Measurements from ENCODE around the gene HCN3. TPM values are rescaled to one million over a fixed set of nuclear protein-coding genes. Genes with fewer than 3 reads are reported as not detected.
A peak's percentile ranks its signal among the peaks of the same experiment; 100 is the strongest.

HCN3 gene
- total RNA-seq, 1 experiment from 2014 or later: 7.3 TPM

DNA sequence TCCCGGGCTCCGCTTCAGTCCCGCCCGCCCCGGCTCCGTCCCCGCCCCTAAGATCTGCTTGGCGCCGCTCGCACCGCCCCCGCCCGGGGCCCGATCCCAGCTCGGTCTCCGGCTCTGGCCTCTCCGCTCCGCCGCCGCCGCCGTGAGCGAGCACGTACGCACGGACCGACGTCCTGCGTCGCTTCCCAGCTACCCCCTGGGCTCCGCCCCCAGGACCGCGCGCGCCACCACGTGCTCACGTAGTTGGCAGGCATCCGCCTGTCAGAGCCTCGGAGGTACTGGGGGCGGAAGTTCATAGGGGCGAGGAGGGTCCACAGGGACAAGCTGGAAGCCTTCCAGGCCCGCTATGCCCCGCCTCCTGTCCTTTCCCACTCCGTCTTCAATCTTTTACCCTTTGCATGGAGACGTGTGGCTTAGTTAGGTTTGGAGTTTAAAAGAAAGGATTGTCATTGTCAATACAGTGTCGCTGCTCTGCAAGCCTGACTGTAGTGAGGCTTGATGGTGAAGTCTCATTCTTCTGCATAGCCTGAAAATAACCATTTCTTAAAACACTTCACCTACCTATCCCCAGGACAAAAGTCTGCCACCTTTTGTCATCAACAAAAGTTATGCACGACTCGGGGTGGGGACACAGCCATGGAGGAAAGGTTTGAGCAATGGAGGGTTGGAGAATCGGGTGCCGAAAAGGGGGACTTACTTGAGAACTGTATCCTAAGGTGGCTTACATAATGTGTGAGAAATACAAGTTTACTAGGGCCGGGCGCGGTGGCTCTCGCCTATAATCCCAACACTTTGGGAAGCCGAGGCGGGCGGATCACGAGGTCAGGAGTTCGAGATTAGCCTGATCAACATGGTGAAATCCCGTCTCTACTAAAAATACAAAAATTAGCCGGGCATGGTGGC is 3.7 kb upstream of the HCN3 start, which contains the start of gene CLK2 (continued):
- TF ChIP-seq, protein P1, sequence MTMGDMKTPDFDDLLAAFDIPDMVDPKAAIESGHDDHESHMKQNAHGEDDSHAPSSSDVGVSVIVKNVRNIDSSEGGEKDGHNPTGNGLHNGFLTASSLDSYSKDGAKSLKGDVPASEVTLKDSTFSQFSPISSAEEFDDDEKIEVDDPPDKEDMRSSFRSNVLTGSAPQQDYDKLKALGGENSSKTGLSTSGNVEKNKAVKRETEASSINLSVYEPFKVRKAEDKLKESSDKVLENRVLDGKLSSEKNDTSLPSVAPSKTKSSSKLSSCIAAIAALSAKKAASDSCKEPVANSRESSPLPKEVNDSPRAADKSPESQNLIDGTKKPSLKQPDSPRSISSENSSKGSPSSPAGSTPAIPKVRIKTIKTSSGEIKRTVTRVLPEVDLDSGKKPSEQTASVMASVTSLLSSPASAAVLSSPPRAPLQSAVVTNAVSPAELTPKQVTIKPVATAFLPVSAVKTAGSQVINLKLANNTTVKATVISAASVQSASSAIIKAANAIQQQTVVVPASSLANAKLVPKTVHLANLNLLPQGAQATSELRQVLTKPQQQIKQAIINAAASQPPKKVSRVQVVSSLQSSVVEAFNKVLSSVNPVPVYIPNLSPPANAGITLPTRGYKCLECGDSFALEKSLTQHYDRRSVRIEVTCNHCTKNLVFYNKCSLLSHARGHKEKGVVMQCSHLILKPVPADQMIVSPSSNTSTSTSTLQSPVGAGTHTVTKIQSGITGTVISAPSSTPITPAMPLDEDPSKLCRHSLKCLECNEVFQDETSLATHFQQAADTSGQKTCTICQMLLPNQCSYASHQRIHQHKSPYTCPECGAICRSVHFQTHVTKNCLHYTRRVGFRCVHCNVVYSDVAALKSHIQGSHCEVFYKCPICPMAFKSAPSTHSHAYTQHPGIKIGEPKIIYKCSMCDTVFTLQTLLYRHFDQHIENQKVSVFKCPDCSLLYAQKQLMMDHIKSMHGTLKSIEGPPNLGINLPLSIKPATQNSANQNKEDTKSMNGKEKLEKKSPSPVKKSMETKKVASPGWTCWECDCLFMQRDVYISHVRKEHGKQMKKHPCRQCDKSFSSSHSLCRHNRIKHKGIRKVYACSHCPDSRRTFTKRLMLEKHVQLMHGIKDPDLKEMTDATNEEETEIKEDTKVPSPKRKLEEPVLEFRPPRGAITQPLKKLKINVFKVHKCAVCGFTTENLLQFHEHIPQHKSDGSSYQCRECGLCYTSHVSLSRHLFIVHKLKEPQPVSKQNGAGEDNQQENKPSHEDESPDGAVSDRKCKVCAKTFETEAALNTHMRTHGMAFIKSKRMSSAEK (CRISPR knock-in tag; IDR thresholded peaks at IDR 0.05; ENCODE audit: borderline replicate concordance): no peak
- TF ChIP-seq USF2 (CRISPR knock-in tag; IDR thresholded peaks at IDR 0.05): peak; percentile 95
- TF ChIP-seq ZNF423 (CRISPR knock-in tag; IDR thresholded peaks at IDR 0.05): no peak

GRCh38 chr1:155277902-155278688 is 832 bp downstream of the HCN3 start:
- H3K4me1 Mint-ChIP-seq: peaks cover 26% of the 10 kb centered on the region
- CTCF ChIA-PET: interaction anchor here (0.5 to 4.0 kb wide), 22 partner anchors 10 to 1212 kb away, joined by 3 to 75 read pairs (median 5); partner anchors contain the start of genes ENTREP3, FDPS, PKLR and RUSC1
- peak overlapping the region; percentile 68 for H3K4me3 Mint-ChIP-seq
- H3K9me3 Mint-ChIP-seq: no peaks in the 10 kb centered on the region
- DNase-seq (ENCODE audit: low spot score): peak; percentile 98
- H3K27me3 Mint-ChIP-seq (ENCODE audit: low read depth): peaks cover 18% of the 10 kb centered on the region
- peaks cover 7% of the 10 kb centered on the region; the same call in 1 of the 2 replicates for H3K36me3 Mint-ChIP-seq
- peak; percentile 76 for ATAC-seq
- peak overlapping the region; percentile 48; the same call in 1 of the 2 replicates for H3K27ac Mint-ChIP-seq
- POLR2A ChIA-PET: interaction anchor here (1.0 to 1.2 kb wide), 2 partner anchors 43 to 45 kb away, joined by 3 to 9 read pairs; partner anchors contain the start of gene RUSC1
- TF ChIP-seq ZNF281 (CRISPR knock-in tag; IDR thresholded peaks at IDR 0.05): peak; percentile 82; the same call in 1 of the 2 replicates
- TF ChIP-seq FOXJ3 (CRISPR knock-in tag; IDR thresholded peaks at IDR 0.05; ENCODE audit: borderline replicate concordance): no peak
- TF ChIP-seq SMAD4 (CRISPR knock-in tag; IDR thresholded peaks at IDR 0.05): no peak
- TF ChIP-seq, protein P2, sequence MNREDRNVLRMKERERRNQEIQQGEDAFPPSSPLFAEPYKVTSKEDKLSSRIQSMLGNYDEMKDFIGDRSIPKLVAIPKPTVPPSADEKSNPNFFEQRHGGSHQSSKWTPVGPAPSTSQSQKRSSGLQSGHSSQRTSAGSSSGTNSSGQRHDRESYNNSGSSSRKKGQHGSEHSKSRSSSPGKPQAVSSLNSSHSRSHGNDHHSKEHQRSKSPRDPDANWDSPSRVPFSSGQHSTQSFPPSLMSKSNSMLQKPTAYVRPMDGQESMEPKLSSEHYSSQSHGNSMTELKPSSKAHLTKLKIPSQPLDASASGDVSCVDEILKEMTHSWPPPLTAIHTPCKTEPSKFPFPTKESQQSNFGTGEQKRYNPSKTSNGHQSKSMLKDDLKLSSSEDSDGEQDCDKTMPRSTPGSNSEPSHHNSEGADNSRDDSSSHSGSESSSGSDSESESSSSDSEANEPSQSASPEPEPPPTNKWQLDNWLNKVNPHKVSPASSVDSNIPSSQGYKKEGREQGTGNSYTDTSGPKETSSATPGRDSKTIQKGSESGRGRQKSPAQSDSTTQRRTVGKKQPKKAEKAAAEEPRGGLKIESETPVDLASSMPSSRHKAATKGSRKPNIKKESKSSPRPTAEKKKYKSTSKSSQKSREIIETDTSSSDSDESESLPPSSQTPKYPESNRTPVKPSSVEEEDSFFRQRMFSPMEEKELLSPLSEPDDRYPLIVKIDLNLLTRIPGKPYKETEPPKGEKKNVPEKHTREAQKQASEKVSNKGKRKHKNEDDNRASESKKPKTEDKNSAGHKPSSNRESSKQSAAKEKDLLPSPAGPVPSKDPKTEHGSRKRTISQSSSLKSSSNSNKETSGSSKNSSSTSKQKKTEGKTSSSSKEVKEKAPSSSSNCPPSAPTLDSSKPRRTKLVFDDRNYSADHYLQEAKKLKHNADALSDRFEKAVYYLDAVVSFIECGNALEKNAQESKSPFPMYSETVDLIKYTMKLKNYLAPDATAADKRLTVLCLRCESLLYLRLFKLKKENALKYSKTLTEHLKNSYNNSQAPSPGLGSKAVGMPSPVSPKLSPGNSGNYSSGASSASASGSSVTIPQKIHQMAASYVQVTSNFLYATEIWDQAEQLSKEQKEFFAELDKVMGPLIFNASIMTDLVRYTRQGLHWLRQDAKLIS (CRISPR knock-in tag; IDR thresholded peaks at IDR 0.05; ENCODE audit: borderline replicate concordance): no peak
- peak; percentile 73 for TF ChIP-seq ETV6 (CRISPR knock-in tag; IDR thresholded peaks at IDR 0.05)
- TF ChIP-seq, protein P3, sequence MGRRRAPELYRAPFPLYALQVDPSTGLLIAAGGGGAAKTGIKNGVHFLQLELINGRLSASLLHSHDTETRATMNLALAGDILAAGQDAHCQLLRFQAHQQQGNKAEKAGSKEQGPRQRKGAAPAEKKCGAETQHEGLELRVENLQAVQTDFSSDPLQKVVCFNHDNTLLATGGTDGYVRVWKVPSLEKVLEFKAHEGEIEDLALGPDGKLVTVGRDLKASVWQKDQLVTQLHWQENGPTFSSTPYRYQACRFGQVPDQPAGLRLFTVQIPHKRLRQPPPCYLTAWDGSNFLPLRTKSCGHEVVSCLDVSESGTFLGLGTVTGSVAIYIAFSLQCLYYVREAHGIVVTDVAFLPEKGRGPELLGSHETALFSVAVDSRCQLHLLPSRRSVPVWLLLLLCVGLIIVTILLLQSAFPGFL (CRISPR knock-in tag; IDR thresholded peaks at IDR 0.05; ENCODE audit: borderline replicate concordance): no peak
- TF ChIP-seq HMGA2 (CRISPR knock-in tag; IDR thresholded peaks at IDR 0.05): no peak
- TF ChIP-seq GABPB1 (CRISPR knock-in tag; IDR thresholded peaks at IDR 0.05): no peak
- TF ChIP-seq ATF2 (CRISPR knock-in tag; IDR thresholded peaks at IDR 0.05; ENCODE audit: borderline replicate concordance, low read depth): no peak
- TF ChIP-seq IRF1 (CRISPR knock-in tag; IDR thresholded peaks at IDR 0.05): no peak
- TF ChIP-seq SMAD3 (CRISPR knock-in tag; IDR thresholded peaks at IDR 0.05; ENCODE audit: borderline replicate concordance): peak; percentile 88
- TF ChIP-seq ZNF671 (CRISPR knock-in tag; IDR thresholded peaks at IDR 0.05): no peak
